ENCODE data around the gene ELP1.

DNA sequence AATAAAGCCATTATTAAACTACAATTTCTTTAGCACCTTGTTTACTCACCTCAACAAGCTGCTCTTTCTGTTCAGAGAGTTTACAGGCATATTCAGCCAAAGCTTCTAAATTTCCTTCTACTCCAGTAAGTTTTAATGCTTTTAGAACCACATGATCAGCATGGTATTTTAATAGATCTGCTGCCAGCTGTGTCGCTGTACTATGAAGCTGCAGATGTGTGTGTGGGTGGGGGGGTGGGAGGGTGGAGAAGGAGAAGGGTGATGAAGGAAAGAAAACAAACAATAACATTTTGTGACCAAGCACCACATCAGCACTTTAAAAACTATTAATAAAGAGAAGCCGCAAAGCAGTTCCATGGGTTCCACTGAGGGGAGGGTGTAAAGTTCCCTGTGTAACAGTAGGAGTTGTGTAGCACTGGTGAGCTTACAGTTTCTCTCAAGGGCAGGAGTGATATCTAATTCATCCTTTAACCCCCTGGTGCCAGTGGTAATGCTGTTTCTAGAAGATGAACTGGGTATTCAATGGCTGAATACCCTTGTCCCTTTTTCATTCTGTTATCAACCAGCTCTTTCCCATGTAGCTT is 38.8 kb upstream of the ELP1 start:
- TF ChIP-seq, protein P1, sequence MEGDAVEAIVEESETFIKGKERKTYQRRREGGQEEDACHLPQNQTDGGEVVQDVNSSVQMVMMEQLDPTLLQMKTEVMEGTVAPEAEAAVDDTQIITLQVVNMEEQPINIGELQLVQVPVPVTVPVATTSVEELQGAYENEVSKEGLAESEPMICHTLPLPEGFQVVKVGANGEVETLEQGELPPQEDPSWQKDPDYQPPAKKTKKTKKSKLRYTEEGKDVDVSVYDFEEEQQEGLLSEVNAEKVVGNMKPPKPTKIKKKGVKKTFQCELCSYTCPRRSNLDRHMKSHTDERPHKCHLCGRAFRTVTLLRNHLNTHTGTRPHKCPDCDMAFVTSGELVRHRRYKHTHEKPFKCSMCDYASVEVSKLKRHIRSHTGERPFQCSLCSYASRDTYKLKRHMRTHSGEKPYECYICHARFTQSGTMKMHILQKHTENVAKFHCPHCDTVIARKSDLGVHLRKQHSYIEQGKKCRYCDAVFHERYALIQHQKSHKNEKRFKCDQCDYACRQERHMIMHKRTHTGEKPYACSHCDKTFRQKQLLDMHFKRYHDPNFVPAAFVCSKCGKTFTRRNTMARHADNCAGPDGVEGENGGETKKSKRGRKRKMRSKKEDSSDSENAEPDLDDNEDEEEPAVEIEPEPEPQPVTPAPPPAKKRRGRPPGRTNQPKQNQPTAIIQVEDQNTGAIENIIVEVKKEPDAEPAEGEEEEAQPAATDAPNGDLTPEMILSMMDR (IDR thresholded peaks at IDR 0.05; ENCODE audit: insufficient read depth, low read length) = no peak
- TF ChIP-seq SPI1 (IDR thresholded peaks at IDR 0.05; ENCODE audit: borderline replicate concordance, low read depth) (no peak), POLR2AphosphoS5 (IDR thresholded peaks at IDR 0.05; ENCODE audit: low read depth) (no peak)

All from HL-60 (cell line).